Keratinocyte (primary cell): Measurements from ENCODE around the gene PWWP2A. TPM values are rescaled to one million over a fixed set of nuclear protein-coding genes. Genes with fewer than 3 reads are reported as not detected.

Experiments
- DNase-seq: peaks from one replicate; pipeline ENCODE4 v3.0.0-alpha.2; 2011; ENCODE audit warnings: low read depth, missing footprints, low spot score
- FAIRE-seq: peaks from 2 replicates; lab custom pipeline; 2011; peaks lifted over from hg19 to GRCh38; lab: Jason Lieb, UNC
- H2AFZ ChIP-seq: 2 replicates; pipeline ENCODE4 v1.6.0; 2012; ENCODE audit warnings: low read length, control low read depth, inconsistent platforms; ENCODE audit not compliant: control insufficient read depth
- H3K27ac ChIP-seq: 2 replicates; pipeline ENCODE4 v1.5.1; 2011; ENCODE audit warnings: low read length; ENCODE audit not compliant: control insufficient read depth, insufficient read depth
- H3K27me3 ChIP-seq: 3 replicates; pipeline ENCODE4 v1.6.0; 2011; ENCODE audit warnings: low read length; ENCODE audit not compliant: control insufficient read depth, insufficient read depth; ENCODE audit errors: extremely low read depth
- H3K36me3 ChIP-seq, 2 experiments: 2 replicates in 1 of 2; 3 replicates in 1 of 2; pipeline ENCODE4 v1.5.1; 2011; ENCODE audit warnings: low read length in 2 of 2, mild to moderate bottlenecking in 1 of 2; ENCODE audit not compliant: control insufficient read depth in 2 of 2, insufficient read depth in 2 of 2; ENCODE audit errors: extremely low read depth in 1 of 2
- H3K4me1 ChIP-seq: 3 replicates; pipeline ENCODE4 v1.5.1; 2011; ENCODE audit warnings: low read length; ENCODE audit not compliant: control insufficient read depth, insufficient read depth; ENCODE audit errors: extremely low read depth
- H3K4me2 ChIP-seq: 3 replicates; pipeline ENCODE4 v1.6.0; 2011; ENCODE audit warnings: low read depth, low read length; ENCODE audit not compliant: control insufficient read depth, insufficient read depth; ENCODE audit errors: extremely low read depth
- H3K4me3 ChIP-seq, 3 experiments: fragments of 200-600 bp in 1 of 3; sonication (generic) in 1 of 3; 2 replicates in 2 of 3; 3 replicates in 1 of 3; pipeline ENCODE4 v1.5.1; 2011 to 2016; ENCODE audit warnings: low read length in 3 of 3, mild to moderate bottlenecking in 3 of 3, control low read depth in 2 of 3, inconsistent platforms in 1 of 3, low read depth in 1 of 3, mixed read lengths in 1 of 3, mixed run types in 1 of 3, moderate library complexity in 1 of 3; ENCODE audit not compliant: control insufficient read depth in 2 of 3, insufficient read depth in 2 of 3; ENCODE audit errors: extremely low read depth in 1 of 3
- H3K79me2 ChIP-seq: 2 replicates; pipeline ENCODE4 v1.6.0; 2012; ENCODE audit warnings: low read length; ENCODE audit not compliant: control insufficient read depth, insufficient read depth
- H3K9ac ChIP-seq: 3 replicates; pipeline ENCODE4 v1.6.0; 2011; ENCODE audit warnings: low read length; ENCODE audit not compliant: control insufficient read depth, insufficient read depth; ENCODE audit errors: extremely low read depth
- H3K9me1 ChIP-seq: 3 replicates; pipeline ENCODE4 v1.6.0; 2011; ENCODE audit warnings: low read length; ENCODE audit not compliant: control insufficient read depth, insufficient read depth; ENCODE audit errors: extremely low read depth
- H3K9me3 ChIP-seq: 2 replicates; pipeline ENCODE4 v1.5.1; 2012; ENCODE audit warnings: low read depth, low read length; ENCODE audit not compliant: control insufficient read depth
- H4K20me1 ChIP-seq: 3 replicates; pipeline ENCODE4 v1.6.0; 2011; ENCODE audit warnings: low read length; ENCODE audit not compliant: control insufficient read depth, insufficient read depth; ENCODE audit errors: extremely low read depth
- CTCF ChIP-seq, 3 experiments: IDR thresholded peaks in 1 of 3; conservative IDR thresholded peaks in 1 of 3; optimal IDR thresholded peaks in 1 of 3; 2 replicates in 2 of 3; 3 replicates in 1 of 3; pipeline versions ENCODE3 to v1.5.1; 2011; ENCODE audit warnings: low read length in 3 of 3, mild to moderate bottlenecking in 3 of 3, moderate library complexity in 2 of 3, control low read depth in 1 of 3, inconsistent platforms in 1 of 3; ENCODE audit not compliant: insufficient read depth in 2 of 3; ENCODE audit errors: extremely low read depth in 1 of 3
- EZH2 ChIP-seq: IDR thresholded peaks from one replicate; pipeline ENCODE4 v1.6.1; 2012; ENCODE audit warnings: inconsistent platforms, mild to moderate bottlenecking, low read length, moderate library complexity
- dilution Hi-C: fragments of 300-500 bp; cut with MboI; formaldehyde crosslinking; loops from one replicate; pipeline ENCODE4 v1.7.0; 2020; ENCODE audit warnings: low sequenced_read_pairs; ENCODE audit not compliant: extremely low pct_ligation_motif_present
- polyA plus RNA-seq, 5 experiments: library from polyadenylated mRNA; depleted of rRNA in 3 of 5; stranded (reverse) in 3 of 5; stranded (forward) in 1 of 5; unstranded in 1 of 5; fragments of >200 nt; gene quantifications; 1 replicate in 1 of 5; 2 replicates in 3 of 5; 3 replicates in 1 of 5; pipeline versions ENCODE4 v1.2.1 to v1.2.3, GENCODE V29; 2011 to 2012; ENCODE audit warnings: missing spikeins in 2 of 5, low read depth in 1 of 5, low replicate concordance in 1 of 5

Gene PWWP2A
- polyA plus RNA-seq, 1 donor (not counting 4 experiments of a cell fraction or from before 2014, with no cell fraction given): 13.1 TPM

GRCh38 chr5:160054047-160054446 is 65.2 kb downstream of the PWWP2A start:
- no peaks in the 10 kb centered on the region for H3K9me3 ChIP-seq
- FAIRE-seq (no peak), DNase-seq (no peak)
- no peak overlapping the region for H3K4me2 ChIP-seq
- H3K36me3 ChIP-seq: peaks cover 2 to 13% of the 10 kb centered on the region in 2 experiments
- TF ChIP-seq CTCF (optimal IDR thresholded peaks at IDR 0.05 in 1 of 3, IDR thresholded peaks at IDR 0.05 in 1 of 3, conservative IDR thresholded peaks at IDR 0.05 in 1 of 3; ENCODE audit: extremely low read depth in 1 of 3, insufficient read depth in 2 of 3, low read length in 3 of 3): no peak
- no peak for TF ChIP-seq EZH2
- peaks cover 2% of the 10 kb centered on the region for H3K9me1 ChIP-seq
- dilution Hi-C loops: no loop called here
- no peaks in the 10 kb centered on the region for H3K27me3 ChIP-seq
- no peak overlapping the region for H3K4me3 ChIP-seq
- no peaks in the 10 kb centered on the region for H3K4me1 ChIP-seq
- H2AFZ ChIP-seq: no peak overlapping the region
- H4K20me1 ChIP-seq: no peaks in the 10 kb centered on the region
- no peak overlapping the region for H3K27ac ChIP-seq
- no peaks in the 10 kb centered on the region for H3K79me2 ChIP-seq
- no peak overlapping the region for H3K9ac ChIP-seq

GRCh38 chr5:160049099-160049498 is 70.2 kb downstream of the PWWP2A start:
- dilution Hi-C loops: no loop called here
- FAIRE-seq (no peak), DNase-seq (no peak)
- Histone ChIP-seq H3K79me2 (no peaks in the 10 kb centered on the region), H3K27me3 (no peaks in the 10 kb centered on the region), H3K36me3 (peaks cover 7% of the 10 kb centered on the region in 2 experiments), H3K9me1 (peaks cover 2% of the 10 kb centered on the region), H3K9ac (no peak overlapping the region), H3K9me3 (no peaks in the 10 kb centered on the region), H2AFZ (no peak overlapping the region), H3K27ac (no peak overlapping the region), H3K4me1 (no peaks in the 10 kb centered on the region), H3K4me2 (no peak overlapping the region), H3K4me3 (no peak overlapping the region), H4K20me1 (no peaks in the 10 kb centered on the region)
- TF ChIP-seq EZH2 (no peak), CTCF (optimal IDR thresholded peaks at IDR 0.05 in 1 of 3, IDR thresholded peaks at IDR 0.05 in 1 of 3, conservative IDR thresholded peaks at IDR 0.05 in 1 of 3; ENCODE audit: extremely low read depth in 1 of 3, insufficient read depth in 2 of 3, low read length in 3 of 3) (no peak)
